Lung (tissue), 13 donors: ENCODE data around the gene RNF2. TPM values are rescaled to one million over a fixed set of nuclear protein-coding genes. Genes with fewer than 3 reads are reported as not detected.

Experiments used
- ATAC-seq: fragments of 200-7000 bp; cut with Tn5 transposase; one replicate; pipeline ENCODE4 v1.9.1; 2020; ENCODE audit warnings: moderate number of reproducible peaks; ENCODE audit not compliant: insufficient read depth, low FRiP score
- DNase-seq, 3 donors: peaks; one replicate each; pipeline ENCODE4 v3.0.0-alpha.2; 2013 to 2017
- H3K27ac ChIP-seq, 2 donors: one replicate each; pipeline ENCODE4 v1.5.1; 2013; ENCODE audit warnings: mild to moderate bottlenecking in 2 of 2, moderate library complexity in 2 of 2, control low read depth in 1 of 2, inconsistent platforms in 1 of 2, low read depth in 1 of 2, low read length in 1 of 2
- H3K27me3 ChIP-seq, 3 donors: one replicate each; pipeline ENCODE4 v1.5.1; 2013; ENCODE audit warnings: low read length in 2 of 3; ENCODE audit not compliant: control insufficient read depth in 3 of 3, insufficient read depth in 3 of 3
- H3K36me3 ChIP-seq, 4 donors: one replicate each; pipeline ENCODE4 v1.5.1; 2013; ENCODE audit warnings: low read length in 4 of 4, mild to moderate bottlenecking in 1 of 4, moderate library complexity in 1 of 4; ENCODE audit not compliant: control insufficient read depth in 4 of 4, insufficient read depth in 4 of 4
- H3K4me1 ChIP-seq, 5 donors: one replicate each; pipeline ENCODE4 v1.5.1; 2013; ENCODE audit warnings: low read length in 5 of 5, mild to moderate bottlenecking in 2 of 5, moderate library complexity in 1 of 5; ENCODE audit not compliant: control insufficient read depth in 5 of 5, insufficient read depth in 5 of 5
- H3K4me3 ChIP-seq: one replicate; pipeline ENCODE4 v1.5.1; 2013; ENCODE audit warnings: mild to moderate bottlenecking, control low read depth, moderate library complexity
- H3K9ac ChIP-seq, 2 donors: one replicate each; pipeline ENCODE4 v1.5.1; 2013; ENCODE audit warnings: low read length in 2 of 2, control low read depth in 1 of 2; ENCODE audit not compliant: insufficient read depth in 1 of 2
- H3K9me3 ChIP-seq, 4 donors: one replicate each; pipeline ENCODE4 v1.5.1; 2013; ENCODE audit warnings: low read length in 3 of 4, mild to moderate bottlenecking in 1 of 4, moderate library complexity in 1 of 4; ENCODE audit not compliant: control insufficient read depth in 4 of 4, insufficient read depth in 3 of 4
- CTCF ChIP-seq: IDR thresholded peaks from 2 replicates; pipeline ENCODE4 v1.5.1; 2012; ENCODE audit warnings: mild to moderate bottlenecking; ENCODE audit errors: control extremely low read depth, extremely low read depth
- WGBS, 2 donors: extraction: QIAGEN DNeasy Blood & Tissue Kit; methylation state at CpG; one replicate each; pipeline ENCODE4 v1.1.7; 2013; 5-methylcytosine and 5-hydroxymethylcytosine counted together
- polyA plus RNA-seq, 2 donors: library from polyadenylated mRNA; stranded (reverse); fragments of 200-250 nt; gene quantifications; one replicate each; pipeline ENCODE4 v1.2.1, GENCODE V29; 2013
- small RNA-seq: library from RNA; depleted of rRNA; stranded (forward); fragments of <200 nt; gene quantifications from one replicate; pipeline ENCODE3, GENCODE V24; 2014; ENCODE audit warnings: low replicate concordance
- total RNA-seq, 2 donors: library from RNA; depleted of rRNA in 1 of 2; stranded (reverse); fragments of >200 nt in 1 of 2; gene quantifications; one replicate each; pipeline ENCODE4 v1.2.1, GENCODE V29; 2014 to 2021
- donor health status: control.
- donor health status: control.
- donor health status: Bipolar disorder and iron deficiency.
- donor health status: healthy.
- donor health status: DM: yes; HTN: yes; CAD: no.

The RNF2 gene
- total and polyA plus RNA-seq, 4 donors, result 4.7 to 31.5 (median 12.2) TPM

DNA sequence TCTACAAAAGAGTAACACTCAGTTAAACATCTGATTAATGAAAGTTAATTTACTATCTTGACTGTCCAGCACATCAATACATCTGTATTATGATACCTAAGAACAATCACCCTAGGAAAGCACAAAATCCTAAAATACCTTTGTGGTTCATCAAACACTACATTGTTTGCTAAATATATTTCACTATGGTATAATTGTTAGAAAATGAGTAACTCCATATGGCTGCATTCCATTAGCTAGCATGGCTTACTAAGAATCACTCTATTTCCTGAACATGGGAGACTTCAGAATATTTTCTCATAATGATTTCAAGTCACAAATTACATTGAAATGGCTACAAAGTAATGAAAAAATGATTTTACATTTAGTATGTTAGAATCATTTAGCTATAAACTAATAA, 98.9 kb downstream of the RNF2 start:
- Histone ChIP-seq H3K9ac (no peak overlapping the region), H3K4me3 (no peak overlapping the region), H3K9me3 (no peaks in the 10 kb centered on the region), H3K27ac (no peak overlapping the region), H3K4me1 (no peaks in the 10 kb centered on the region), H3K36me3 (peaks cover 5 to 25% (median 19%) of the 10 kb centered on the region in 4 donors), H3K27me3 (no peaks in the 10 kb centered on the region)
- no peak for TF ChIP-seq CTCF
- ATAC-seq (no peak), DNase-seq (no peak)

DNA sequence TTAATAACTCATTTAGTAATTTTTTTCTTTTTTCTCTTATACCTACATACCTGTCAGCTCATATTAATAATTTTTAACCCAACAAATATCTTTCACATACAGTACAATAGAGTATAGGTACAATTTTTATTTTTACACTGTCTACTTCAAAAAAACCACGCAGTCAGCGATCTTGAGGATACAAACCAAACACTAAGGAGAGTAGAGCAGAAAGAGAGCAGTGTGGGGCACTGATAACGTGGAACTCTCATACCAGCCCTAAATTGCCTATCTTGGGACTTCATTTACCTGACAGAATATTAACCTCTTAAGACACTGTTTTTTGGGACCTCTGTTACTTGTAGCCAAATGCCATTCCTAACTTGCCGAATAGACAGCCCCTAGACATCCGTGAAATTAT, 105.9 kb downstream of the RNF2 start:
- Histone ChIP-seq H3K36me3 (peaks cover 2 to 23% (median 15%) of the 10 kb centered on the region in 4 donors), H3K4me3 (no peak overlapping the region), H3K27ac (no peak overlapping the region), H3K9me3 (no peaks in the 10 kb centered on the region), H3K9ac (no peak overlapping the region), H3K4me1 (peaks cover 0 to 13% (median 5%) of the 10 kb centered on the region in 5 donors), H3K27me3 (no peaks in the 10 kb centered on the region)
- DNase-seq (no peak), ATAC-seq (no peak)
- 89 to 90% methylated on average over 5 of the region's 5 CpGs for WGBS, 2 donors
- TF ChIP-seq CTCF, result no peak

Small RNA genes lying within 50 kb of the gene (small RNA-seq; reads per million reads assigned to genes)
- gene RNA5SP72, result not detected

Other genes with a start within 250 kb of the RNF2 start
- gene NIBAN1, start 71.0 kb upstream of the RNF2 start, total RNA-seq, result 10 to 100 TPM; 25.9 to 38.5 TPM
- gene NIBAN1, start 71.0 kb upstream of the RNF2 start, polyA plus RNA-seq, result 10 to 100 TPM in 1 of 2 donors, 1 to 10 TPM in 1; 7.5 to 28.8 TPM
- 10 to 100 TPM; 15.5 to 30.3 TPM for gene TRMT1L, start 111.4 kb downstream of the RNF2 start, total RNA-seq
- 10 to 100 TPM in 1 of 2 donors, 1 to 10 TPM in 1; 5.8 to 10.5 TPM for gene TRMT1L, start 111.4 kb downstream of the RNF2 start, polyA plus RNA-seq
- gene SWT1, start 111.6 kb downstream of the RNF2 start, total RNA-seq, result 10 to 100 TPM in 1 of 2 donors, 1 to 10 TPM in 1; 4.0 to 19.4 TPM
- gene SWT1, start 111.6 kb downstream of the RNF2 start, polyA plus RNA-seq, result 1 to 10 TPM; 1.1 to 2.7 TPM